ENCODE data around the gene TCERG1L.
"Not testable (repeated sequence)": the region's sequence is repeated elsewhere in the genome, so short reads cannot be mapped to it uniquely, and the experiment has no call there.

The TCERG1L gene, protein sequence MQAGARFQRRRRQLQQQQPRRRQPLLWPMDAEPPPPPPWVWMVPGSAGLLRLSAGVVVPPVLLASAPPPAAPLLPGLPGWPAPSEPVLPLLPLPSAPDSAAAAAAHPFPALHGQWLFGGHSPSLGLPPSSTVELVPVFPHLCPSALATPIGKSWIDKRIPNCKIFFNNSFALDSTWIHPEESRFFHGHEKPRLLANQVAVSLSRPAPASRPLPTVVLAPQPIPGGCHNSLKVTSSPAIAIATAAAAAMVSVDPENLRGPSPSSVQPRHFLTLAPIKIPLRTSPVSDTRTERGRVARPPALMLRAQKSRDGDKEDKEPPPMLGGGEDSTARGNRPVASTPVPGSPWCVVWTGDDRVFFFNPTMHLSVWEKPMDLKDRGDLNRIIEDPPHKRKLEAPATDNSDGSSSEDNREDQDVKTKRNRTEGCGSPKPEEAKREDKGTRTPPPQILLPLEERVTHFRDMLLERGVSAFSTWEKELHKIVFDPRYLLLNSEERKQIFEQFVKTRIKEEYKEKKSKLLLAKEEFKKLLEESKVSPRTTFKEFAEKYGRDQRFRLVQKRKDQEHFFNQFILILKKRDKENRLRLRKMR

GRCh38 chr10:131311661-131312477, at the start of gene TCERG1L:
TCERG1L (minus strand) TSS chr10:131311721; CDS start chr10:131311635, 86 bp downstream.
- DNase-seq = no peak

DNA sequence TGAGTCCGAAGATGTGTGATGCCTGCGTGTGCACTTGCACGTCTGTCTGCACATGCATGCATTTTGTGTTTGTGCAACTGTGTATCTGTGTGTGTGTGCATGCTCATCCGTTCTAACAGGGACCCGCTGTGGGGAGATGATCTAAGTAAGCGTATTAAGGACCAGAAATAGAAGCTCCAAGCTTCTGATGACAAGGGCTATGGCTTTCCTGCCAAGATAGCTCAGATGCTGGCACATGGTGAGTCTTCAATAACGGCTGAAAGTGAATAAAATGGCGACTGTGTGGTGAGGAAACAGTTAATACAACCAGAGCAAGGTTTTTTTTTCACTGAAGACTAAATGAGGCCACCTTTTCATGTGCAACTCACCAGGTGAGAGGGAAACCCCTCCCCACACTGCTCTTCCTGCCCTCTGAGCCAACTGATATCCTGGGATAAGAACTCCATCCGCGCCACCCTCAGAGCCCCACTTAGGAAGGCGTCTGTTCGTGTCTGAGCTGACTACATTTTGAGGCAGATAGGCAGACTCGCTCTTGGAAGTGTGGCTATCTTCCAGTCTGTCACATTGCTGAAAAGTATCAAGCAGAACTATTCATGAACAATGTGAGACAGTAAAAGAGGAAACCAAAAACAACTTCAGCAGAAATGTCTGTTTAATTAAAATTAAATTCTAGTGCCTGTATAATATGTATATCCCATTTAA, 47.4 kb upstream of the TCERG1L start:
- DNase-seq = no peak

DNA sequence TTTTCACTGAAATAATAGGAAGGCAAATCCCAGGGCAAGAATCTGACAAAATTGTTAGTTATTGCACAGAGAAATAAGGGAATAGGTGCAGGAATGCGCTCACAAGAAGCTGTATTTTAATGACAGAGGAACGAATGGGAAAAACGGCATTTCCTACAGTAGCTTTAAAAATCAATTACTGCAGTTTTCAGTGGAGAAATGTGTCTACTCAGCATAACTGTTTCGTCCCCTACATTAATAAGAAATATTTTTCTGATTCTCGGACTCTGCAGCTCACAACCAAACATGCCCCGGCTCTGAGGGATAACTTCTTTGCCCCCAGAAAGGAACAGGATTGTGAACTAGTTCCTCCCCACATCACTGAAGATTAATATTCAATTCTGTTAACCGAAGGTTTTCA, 44.9 kb upstream of the TCERG1L start:
- DNase-seq = no peak

DNA sequence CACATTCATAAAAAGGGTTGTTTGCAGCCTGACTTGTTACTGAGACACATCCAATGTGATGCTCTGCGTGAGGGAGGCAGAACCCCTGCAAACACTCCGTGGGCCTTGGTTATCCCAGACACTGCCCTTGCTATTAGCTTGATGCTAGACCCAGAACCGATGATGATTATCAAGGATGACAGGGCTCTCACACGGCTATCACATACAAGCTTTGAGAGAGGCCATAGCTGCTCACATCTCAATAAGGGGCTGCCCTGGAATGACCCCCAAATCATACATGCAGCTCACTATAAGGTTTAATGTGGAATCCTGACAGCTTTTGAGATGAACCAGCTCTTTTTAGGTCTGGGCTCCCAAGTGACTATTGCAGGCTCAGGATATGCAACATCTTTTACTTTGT, 44.4 kb upstream of the TCERG1L start:
- no peak for DNase-seq

DNA sequence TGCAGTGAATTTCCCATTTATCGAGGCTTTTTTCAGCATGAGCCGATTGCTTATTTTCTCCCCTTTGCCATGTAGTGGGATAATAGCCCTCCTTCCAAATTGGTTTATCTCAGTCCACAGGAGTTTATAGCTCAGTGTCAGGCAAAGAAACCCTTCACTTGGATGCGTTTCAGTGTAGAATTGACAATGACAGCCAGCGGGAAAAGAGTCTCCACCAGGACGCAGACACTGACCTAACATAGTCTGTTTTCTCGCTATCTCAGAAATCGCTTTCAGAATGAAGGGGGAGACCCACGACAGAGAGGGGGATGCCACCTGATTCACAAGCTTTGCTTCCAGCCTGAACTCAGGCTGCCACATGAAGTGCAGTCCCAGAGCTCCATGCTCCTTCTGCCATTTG, 43.5 kb upstream of the TCERG1L start:
- no peak for DNase-seq

DNA sequence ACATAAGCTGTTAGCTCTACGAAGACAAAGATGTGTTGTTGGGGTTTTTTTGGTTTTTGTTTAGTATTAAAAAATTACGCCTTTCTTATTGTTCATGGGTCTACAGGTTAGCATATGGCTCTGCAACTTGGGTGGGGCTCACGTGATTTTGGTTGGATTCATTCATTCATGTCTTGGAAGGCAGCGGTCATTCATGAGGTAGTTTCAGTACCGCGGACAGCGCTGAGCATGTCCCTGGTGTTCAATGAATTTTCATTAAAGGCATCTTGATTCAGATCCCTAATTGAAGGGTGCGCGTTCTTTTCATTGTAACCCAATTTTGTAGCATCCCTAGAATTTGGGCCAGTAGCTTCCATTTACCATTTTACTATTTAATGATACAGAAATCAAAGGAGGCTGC, 42.9 kb upstream of the TCERG1L start:
- DNase-seq = no peak

DNA sequence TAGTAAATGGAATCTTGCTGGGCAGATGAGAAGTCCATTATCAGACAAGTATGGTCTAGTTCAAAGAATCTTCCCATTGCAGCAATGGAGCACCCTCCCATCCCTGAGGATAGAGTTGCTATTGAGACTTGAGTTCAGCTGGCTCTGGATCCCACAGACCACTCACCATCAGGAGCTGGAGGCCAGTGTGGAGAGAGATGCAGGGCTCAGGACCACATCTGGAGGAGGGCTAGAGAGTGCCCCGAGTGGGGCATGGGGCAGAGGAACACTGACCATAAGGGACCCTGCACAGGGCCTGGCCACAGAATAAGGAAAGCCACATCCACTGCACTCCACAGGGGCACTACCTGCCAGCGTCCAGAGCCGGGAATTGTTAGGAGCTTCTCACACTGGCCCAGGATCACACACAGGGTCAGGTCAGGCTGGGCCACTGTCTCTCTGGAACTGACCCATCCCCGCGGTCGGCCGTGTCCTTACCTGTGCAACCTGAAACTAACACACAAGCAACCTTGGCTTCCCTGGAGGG, 41.3 kb upstream of the TCERG1L start:
- no peak for DNase-seq

- no peak for DNase-seq
These were observed 39.1 kb upstream of the TCERG1L start for GRCh38 chr10:131350660-131351059.

DNA sequence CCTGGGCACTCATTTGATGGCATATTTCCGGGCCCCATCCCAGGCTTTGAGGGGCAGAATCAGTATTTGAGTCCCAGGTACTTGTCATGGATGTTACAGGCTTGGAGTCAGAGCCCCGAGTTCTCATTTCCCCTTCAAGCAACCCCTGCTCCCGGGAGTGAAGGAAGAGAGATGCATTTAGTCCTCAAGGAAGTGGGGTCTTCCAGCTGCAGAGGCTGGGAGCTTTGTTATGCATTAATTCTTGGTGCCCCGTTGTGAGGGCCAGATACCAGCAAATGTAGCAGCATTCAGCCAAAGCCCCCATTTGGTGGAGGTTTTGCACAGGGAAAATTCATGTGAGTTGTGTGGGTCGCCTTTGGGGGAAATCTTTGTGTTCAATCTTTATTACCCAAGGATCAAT, 38.7 kb upstream of the TCERG1L start:
- DNase-seq = no peak

DNA sequence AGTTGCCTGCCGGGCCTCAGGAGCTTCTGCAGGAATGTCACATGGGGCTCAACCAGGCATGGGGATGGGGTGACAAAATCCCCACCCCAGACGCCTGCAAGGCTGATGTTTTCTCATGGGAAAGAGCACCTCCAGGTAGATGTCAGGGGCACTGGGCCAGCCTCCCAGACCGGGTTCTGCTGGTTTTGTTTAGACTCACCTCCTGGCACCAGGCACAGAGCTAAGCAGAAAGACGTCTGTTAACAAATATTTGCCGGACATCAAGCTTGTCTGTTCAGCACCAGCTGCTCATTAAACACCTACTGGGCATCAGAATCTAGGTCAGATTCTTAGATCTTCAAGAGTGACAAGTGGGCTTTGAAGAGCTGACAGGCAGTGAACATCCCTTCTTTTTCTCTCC, 34.9 kb upstream of the TCERG1L start:
- no peak for DNase-seq

DNA sequence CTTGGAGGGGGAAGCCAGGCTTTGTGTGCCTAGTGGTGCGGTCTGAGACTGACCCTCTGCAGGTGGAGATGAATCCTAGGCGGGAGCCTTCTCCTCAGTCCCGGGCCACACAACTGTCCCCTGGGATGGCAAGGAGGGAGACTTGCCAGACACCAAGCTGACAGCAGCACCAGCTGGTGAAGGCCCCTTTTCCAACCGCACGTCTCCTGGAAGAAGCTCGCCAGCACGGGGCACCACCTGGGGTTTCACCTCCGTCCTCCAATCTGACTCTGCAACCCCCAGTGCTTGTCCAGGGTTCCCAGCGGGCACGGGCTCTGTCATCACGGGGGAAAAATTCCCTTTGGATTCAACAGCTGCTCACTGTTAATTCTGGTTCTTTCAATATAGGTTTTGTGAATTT, 34.2 kb upstream of the TCERG1L start:
- DNase-seq = no peak

DNA sequence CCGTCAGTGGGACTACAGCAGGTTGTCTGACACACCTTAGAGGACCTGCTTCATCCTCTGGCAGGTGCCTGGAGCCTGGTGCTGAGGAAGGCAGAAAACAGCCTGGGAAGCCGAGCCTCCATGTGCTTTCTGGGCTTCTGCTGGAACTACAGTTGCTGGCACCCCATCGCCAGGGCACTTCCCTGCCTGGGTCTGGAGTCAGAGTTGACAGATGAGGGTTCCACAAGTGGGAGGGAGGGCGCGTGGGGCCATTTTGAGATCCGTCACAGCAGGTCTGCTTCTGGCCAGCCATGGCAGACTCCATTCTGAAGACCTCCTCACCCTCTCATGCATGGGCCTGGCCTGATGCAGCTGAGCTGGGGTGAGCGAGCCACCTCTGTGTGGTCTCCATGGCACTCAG, 33.2 kb upstream of the TCERG1L start:
- DNase-seq = no peak

GRCh38 chr10:131337741-131338140, 26.2 kb upstream of the TCERG1L start:
- no peak for DNase-seq

- DNase-seq = no peak
These were observed 21.3 kb upstream of the TCERG1L start for GRCh38 chr10:131332821-131333220.

- no peak for DNase-seq
These were observed 12.4 kb upstream of the TCERG1L start for GRCh38 chr10:131323880-131324279.

DNA sequence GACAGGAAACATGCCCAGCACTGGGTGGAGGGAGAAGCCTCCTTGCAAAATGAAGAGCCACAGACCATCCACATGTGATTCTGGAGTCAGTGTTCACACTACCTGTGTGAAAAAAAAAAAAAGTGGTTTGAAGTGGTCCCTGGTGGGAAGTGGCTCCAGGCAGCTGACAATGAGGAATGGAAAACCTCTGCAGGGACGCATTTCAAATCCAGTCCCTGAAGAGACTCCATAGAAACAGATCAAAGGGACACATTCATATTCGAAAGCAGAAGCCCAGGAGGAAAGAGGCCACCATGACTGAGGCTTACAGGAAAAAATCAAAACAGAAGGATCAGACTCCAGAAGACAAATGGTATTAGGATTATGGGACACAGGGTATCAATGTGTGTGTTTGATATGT, 11.5 kb upstream of the TCERG1L start:
- DNase-seq = no peak

DNA sequence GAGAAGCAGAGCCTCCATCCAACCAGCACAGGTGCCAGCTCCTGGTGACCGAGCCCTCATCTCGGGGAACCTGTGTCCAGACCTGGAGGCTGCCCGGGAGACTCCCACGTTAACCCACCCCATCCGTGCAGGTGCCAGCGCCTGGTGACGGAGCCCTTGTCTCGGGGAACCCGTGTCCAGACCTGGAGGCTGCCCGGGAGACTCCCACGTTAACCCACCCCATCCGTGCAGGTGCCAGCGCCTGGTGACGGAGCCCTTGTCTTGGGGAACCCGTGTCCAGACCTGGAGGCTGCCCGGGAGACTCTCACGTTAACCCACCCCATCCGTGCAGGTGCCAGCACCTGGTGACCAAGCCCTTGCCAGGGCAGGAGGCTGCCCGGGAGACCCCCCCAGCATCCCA, 11.1 kb upstream of the TCERG1L start:
- not testable (repeated sequence) for DNase-seq

DNA sequence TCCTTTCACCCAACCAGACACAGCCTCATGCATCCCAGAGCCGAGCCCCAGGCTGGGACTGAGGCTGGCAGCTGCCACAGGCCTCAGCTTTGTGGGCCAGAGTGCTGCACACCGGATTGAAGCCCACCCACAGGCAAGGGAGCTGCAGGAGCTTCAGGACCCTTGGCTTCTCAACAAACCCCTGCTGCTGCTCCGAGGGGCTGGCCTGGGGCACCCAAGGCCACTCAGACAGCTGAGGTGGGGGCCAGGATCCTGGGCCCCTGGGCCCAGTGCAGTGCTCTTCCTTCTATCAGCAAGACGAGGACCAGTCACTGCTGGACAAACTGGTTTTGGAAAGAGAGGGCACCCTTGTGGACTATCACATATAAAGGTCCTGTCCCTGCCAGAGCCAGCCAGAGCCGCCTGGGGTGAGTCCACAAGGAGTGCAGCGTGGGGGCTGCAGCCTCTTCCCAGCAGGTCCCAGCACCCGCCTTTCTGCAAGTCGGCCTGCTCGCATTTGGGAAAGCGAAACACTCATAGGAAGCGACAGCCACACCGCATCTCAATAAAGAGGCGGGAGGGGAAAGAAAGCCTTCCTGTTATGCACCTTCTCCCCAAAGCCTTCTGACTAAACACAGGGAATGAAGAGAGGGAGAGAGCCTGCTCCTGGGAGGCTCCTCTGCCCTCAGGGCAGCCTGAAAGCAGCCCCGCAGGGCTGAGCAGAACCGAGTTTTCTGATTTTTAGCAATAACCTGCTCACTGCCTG, 9.5 kb upstream of the TCERG1L start:
- no peak for DNase-seq

GRCh38 chr10:131318814-131319213, 7.3 kb upstream of the TCERG1L start:
- DNase-seq = no peak

- no peak for DNase-seq
These were observed 6.8 kb upstream of the TCERG1L start for GRCh38 chr10:131318291-131318690.

DNA sequence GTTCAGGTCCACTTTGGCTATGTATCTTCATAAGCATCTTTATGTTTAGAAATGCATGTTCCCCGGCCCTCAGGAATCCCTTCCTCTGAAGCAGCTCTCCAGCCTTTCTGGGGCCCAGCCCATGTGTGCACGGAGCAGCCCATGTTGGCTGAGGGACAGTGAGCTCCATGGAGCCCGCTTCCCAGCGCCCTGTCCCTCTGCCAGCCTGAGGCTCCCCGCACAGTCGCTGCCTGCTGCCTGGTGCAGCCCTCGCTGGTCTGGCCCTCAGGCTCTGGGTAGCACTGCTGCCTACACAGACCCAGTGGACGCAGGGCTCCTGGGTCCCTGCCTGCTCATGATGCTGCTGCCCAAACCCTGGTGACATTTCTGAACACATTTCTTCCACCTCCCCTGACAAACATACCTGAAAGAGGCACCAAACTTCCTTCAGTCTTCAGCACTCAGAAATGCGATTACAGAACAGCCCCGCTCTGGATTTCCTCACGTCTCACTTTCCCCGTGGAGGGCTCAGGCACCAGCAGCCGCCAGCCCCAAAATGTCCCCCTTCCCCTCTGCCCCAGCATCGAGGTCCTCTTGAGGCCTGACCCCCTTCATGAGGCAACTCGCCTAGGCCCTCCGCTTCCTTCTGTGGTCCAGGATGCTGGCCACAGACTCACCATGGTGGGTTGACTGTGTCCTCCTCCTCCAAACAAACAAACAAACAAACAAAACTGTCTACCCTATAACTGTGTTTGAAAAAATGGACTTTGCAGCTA, 5.0 kb upstream of the TCERG1L start:
- DNase-seq = no peak

All from NCI-H82 (cell line).